ENCODE results near the gene ZNF19.

The ZNF19 gene

DNA sequence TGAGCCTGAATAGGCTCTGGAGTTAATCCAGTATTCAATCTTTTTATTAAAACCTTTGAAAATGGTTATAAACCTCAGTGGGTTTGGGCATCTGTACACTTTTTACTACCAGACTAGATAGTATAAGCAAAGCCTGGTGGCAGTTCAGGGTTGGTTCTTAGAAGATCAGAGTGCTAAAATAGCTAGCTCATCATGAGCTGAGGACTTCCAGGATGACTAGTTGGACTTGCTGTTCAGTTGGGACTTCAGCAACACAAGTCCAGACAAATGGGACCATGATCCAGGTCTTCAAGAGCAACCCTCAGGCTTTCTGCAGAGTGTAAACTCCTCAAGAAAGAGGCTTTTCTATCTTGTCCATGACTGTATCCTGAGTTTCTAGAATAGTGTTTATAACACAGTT is 1.2 kb upstream of the ZNF19 start:
- DNase-seq (ENCODE audit: low read depth in 2 of 2), result no peak

DNA sequence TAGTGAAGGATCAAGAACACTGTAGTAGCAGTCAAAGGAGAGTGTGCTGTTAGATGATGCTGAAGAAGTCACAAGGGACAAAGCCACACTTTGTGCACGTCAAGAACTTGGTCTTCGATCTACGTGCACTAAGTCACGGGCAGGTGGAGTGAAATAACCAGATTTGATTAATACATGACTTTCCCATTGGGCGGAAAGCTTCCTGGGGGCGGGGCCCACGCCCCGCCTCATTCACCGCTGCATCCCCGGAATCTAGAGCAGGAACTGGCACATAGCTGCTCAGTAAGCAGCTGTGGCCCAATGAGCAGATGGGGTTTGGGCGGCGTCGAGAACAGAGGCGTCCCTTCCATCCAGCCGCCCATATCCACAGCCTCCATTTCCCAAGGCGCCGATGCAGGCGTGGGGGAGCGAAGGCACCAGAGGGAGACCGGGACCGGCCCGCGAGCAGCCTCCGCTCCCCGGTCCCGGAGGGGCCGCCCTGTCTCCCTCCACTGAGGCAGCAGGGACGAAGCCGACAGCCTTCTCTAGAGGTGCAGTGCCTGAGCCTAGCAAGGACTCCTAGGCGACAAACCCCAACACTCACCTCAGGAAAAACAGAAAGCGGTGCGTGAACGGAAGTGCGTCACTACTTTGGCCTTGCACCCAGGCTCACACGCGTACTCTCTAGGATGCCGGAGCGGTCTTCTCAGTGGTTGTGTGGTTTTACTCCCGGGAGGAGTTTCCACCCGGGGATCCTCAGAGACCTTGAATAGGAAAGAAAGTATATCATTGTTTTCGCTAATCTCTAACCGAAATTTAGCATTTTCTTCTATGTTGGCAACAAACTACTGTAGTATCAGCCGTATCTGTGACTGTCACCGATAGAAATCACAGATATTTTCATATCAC is 4.9 kb downstream of the ZNF19 start:
- peak; percentile 68 to 73 for DNase-seq (ENCODE audit: low read depth in 2 of 2)

DNA sequence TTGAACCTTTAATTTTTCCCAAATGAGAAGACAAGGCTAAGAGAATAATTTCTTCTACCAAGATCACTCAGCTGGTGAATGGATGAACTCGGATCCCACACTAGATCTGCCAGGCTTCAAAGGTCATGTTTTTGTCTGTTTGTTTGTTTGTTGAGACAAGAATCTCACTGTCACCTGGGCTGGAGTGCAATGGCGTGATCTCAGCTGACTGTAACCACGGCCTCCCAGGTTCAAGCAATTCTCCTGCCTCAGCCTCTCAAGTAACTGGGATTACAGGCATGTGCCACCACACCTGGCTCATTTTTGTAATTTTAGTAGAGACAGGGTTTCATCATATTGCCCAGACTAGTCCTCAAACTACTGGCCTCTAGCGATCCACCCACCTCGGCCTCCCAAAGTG is 6.6 kb downstream of the ZNF19 start:
- no peak for DNase-seq (ENCODE audit: low read depth in 2 of 2)

DNA sequence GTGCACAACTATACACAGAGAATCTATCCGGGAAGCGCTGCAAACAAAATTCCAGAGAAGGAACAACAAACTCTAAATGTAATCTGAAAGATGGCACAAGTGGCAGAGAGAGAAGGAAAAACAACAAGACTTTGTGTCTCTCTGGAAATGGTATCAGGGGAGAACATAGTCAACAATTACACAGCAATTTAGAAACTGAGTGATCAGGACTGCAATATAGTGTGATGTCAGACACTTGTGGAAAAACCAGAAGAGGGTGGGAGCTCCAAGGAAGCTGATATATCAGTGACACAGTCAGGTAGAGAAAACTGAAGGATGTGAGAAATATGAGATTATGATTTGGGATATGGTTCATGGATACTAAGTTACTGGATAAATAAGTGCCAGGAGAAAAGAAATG is 8.2 kb downstream of the ZNF19 start:
- no peak for DNase-seq (ENCODE audit: low read depth in 2 of 2)

DNA sequence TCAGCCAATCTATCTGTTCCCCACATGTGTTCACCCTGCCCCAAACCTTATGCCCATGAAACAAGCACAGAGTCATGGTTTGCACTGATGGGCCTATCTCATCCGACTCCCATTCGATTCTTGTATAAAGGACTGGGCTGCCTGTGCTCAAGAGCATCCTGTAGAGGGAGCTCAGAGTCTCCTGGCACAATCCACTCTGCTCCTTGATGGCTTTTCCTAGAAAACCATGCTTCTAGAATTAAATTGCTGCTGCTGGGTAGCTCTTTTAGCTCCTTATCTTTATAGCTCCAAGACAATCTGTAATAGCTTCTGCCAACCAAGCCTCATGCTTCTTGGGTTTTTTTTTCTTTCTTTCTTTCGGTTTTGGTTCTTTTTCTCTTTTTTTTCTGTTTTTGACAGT is 9.7 kb downstream of the ZNF19 start:
- DNase-seq (ENCODE audit: low read depth in 2 of 2), result no peak

DNA sequence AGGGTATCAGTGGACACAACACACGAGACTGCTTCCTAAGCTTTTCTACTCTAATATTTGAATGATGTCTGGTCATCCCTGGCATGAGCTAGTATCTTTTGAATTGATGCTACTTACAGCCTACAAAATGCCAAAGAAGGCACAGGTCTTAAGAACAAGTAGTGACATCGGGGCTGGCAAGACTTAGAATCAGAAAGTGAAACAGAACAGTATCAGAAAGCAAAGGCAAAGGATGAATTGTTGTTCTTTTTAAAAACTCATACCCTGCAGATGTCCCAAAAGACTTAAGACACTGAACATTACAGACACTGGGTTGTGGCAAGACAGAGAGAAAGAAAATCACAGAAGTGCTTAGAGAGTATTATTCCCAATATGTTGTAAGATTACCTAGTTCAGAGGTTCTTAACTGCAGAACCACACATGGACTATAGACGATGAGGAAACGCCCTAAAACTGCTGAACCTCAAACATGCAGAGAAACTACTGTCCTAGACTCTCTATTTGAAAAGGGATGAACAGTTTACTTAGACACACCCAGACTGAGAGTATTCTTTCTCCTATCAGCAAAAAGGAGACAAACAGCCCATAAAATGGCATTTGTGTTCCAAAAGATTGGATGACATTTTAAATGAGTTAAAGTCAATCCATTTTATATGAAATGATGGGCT is 12.5 kb downstream of the ZNF19 start:
- no peak for DNase-seq (ENCODE audit: low read depth in 2 of 2)

DNA sequence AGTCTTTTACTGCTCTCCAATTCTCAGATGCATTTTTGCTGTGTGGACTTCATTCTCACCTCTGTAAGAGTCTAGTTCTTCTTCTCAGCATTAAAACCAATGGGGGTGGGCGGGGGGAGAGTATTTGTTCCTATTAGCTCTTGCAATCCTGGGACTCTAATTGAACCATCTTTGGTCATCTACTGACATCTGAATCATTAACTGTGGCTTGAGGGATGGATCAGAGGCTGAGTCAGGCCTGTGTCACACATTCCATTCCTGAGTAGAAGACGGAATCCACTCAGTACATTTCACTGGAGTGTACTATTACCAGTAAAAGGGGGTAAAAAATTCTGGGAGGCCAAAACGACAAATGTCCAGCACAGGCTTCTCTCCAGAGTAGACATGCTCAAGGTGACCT is 14.3 kb downstream of the ZNF19 start:
- no peak for DNase-seq (ENCODE audit: low read depth in 2 of 2)

DNA sequence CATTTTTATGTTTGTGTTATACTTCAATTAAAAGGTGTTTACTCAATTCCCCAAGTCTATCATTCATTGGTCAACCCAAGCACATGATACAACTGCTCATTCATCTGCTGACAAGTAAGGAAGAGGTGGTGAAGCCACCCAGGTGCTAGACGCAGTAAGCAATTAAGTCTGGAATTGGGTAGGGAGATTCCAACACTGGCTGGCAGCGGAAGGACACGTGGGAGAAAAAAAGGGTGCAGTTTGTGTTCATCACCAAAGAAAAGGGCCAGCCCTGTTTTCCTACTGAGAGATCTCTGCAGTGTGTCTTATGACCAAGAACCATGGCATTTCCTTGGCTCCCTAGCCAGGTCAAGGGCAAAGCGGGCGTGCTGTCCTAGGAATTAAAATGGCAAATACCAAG is 15.2 kb downstream of the ZNF19 start:
- no peak for DNase-seq (ENCODE audit: low read depth in 2 of 2)

DNA sequence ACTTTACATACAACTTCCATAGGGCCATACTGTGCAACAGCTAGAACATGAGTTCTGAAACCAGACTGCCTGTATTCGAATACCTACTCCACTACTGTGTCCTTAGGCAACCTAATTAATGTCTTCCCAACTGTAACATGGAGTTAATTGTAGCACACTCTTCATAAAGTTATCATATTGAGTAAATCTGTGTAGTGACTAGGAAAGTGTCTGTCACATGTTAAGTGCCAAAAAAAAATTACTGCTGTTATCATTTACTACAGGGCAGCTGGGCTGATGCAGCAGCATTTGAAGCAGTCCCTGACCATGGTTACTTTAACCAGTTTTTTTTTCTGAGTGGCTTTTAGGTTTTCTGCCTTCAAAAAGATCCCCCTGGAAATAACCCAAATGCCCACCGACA is 16.2 kb downstream of the ZNF19 start:
- DNase-seq (ENCODE audit: low read depth in 2 of 2), result no peak

DNA sequence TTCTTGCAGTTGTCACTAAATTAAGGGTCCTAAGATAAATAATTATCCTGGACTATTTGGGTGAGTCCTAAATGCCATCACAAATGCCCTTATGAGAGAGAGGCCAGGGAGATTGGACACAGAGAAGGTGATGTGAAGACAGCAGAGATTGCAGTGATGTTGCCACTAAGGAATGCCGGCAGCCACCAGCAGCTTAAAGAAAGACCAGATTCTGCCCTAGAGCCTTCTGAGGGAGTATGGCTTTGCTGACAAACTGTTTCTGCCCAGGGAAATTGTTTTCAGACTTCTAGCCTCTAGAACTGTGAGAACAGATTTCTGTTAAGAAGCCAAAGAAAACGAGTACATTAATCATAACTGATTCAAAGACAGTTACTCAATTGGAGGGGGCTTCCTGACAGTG is 17.1 kb downstream of the ZNF19 start:
- no peak for DNase-seq (ENCODE audit: low read depth in 2 of 2)

DNA sequence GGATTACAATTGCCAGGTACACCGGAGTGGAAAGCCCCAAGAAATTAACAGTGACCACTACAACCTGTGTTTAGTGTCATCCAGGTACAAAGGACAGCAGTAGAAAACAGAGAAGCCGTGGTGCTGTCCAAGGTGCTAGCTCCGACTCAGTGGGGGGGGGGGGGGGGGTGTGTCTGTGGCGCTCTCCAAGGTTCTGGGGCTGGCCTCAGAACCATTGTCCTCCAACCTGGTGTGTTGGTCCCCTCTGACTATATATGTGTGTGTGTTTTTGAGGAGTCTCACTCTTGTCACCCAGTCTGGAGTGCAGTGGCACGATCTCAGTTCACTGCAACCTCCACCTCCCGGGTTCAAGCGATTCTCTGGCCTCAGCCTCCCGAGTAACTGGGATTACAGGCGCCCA is 21.3 kb downstream of the ZNF19 start:
- DNase-seq (ENCODE audit: low read depth in 2 of 2), result peak in 1 of 2 donors; percentile 18

DNA sequence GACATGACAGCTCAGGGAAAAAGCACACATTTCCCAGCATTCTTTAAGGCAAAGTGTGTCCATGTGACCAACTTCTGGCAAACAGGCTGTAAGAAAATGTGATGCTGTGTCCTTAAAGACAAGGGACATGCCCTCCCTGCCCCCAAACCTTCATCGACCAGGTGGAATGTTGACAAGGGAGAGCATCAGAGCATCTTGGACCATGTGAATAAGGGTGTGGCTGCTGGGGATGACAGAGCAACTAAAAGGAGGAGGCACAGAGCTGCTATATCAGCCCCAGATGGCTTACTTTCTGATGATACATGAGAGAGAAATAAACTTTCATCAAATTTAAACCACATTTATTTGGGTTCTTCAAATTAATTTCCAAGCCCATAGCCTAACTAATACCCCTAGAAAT is 24.9 kb downstream of the ZNF19 start:
- no peak for DNase-seq (ENCODE audit: low read depth in 2 of 2)

DNA sequence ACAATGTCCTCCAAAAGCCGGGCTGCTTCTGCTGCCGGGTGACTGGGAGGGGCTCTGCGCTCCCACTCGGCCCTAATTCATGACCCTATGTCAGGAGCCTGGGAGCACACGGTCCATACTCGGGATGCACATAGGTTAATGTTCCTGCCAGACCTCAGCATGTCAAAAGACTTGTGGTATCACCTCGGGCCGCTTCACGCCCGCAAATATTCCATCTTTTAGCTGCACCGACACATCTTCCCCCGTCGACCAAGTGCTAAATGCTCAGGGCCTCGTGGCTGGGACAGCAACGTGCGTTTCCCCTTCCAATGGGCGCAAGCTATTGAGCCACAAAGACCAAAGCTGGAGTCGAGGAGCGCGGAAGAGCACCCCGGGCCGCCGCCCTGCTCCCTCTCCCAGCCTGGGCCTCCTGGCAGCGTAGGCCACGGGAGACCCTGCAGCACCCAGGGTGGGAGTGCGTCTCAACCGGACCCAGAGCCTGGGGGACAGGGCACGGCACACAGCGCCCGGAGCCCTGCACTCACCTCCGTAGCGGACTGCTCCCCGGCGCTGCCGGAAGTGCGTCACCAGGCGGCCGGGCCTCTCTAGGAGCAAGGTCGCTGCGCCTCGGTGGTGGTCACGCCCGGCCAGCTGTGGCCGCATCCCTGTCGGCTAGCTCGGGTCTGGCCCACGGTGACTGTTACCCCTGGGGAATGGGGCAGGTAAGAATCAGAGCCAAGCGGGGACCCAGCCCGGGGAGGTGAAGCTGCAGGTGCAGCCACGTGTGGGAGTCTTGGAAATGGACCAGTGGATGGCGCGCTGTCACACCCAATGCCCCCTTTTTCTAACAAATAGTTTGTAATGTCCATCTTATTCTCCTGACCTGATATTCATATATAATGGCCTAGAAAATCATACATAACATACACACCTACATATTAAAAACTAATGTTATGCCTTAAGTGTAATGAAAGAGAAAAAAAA is 27.2 kb downstream of the ZNF19 start, which contains the start of gene ZNF23:
TSS of gene ZNF23 (minus strand) at position 562 of the 963 bp plus-strand sequence. CDS start 5,451 bp downstream, outside the sequence.
- peak; percentile 61 to 70 for DNase-seq (ENCODE audit: low read depth in 2 of 2)

DNA sequence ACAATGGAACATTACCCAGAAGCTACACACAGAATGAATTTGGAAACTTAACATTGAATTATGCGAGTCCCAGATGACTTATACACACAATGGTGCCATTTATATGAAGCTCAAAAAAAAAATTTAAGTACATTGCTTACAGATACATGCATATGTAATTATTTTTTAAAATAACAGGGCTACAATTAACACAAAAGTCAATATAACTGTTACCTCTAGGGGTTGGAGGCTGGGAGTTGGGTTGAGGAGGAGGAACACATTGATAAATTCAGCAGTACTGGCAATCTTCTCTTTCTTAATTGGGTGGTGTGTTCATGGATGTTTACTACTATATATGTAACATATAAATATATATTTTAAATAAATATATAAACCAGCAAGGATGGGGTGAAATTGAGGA is 28.2 kb downstream of the ZNF19 start:
- DNase-seq (ENCODE audit: low read depth in 2 of 2), result no peak

DNA sequence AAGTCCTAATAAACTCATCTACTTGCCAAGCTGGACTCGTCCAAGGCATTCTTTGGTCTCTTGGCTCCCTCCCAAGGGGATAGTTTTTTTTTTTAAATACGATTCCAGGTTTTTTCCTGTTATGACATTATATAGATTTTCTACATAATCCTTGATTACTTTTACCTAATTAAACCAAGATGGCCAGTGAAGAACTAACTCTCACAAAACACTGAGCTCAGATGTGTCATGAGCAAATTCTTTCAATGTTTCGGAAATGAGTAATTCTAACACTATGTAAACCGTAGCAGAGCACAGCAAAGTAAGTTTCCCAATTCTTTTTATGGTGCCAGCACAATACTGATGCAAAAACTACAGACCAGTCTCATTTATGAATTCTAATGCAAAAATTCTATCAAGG is 28.9 kb downstream of the ZNF19 start:
- no peak for DNase-seq (ENCODE audit: low read depth in 2 of 2)

DNA sequence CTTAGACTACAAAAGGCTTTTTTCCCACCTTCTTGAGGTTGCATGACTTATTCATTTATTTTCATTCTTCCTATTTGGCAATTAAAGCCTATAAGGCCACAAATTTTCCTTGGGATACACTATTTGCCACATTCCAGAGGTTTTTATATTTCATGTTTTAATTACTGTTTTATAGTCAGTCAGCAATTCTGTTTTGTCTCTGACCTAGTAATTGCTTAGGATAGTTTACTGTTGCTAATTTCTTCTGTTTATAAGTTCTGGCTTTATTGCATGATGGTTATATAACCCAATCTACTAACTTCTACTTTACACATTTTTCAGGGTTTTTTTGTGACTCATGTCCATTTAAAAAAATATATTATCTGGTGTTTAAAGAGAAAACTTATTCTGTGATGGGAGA is 29.6 kb downstream of the ZNF19 start:
- no peak for DNase-seq (ENCODE audit: low read depth in 2 of 2)

DNA sequence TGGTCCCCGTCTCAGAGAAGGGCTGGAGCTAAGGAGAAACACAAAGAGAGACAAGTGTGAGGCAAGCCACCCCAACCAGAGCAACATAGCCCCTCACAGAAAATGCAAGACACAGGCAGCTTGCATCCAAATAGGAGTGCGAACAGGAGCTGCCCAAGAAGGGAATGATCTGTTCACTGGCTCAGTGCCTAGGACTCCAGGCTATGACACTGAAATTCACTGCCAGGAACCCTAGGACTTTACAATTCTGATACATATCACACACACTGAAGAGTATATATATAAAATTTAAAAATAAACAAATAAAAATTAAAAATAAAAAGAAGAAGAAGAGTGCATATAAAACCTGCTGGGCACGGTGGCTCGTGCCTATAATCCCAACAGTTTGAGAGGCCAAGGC is 32.3 kb downstream of the ZNF19 start:
- DNase-seq (ENCODE audit: low read depth in 2 of 2), result no peak

DNA sequence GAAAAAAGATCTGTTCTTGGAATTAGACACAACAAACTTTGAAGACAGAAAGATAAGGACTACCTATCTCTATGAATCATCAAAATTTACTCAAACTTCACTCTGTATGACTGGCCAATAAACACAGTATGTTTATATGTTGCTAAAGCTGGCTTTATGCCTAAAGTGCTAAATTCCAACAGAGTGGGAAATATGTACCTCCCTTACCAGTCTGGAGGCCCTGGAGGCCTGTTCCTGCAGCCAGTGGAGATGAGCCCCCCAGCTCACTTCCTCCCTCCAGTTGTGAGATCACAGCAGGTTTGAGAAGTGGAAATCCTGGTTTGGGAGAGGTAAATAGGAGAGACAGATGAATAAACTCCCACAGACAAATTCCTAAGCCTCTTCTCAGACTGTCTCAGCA is 36.1 kb downstream of the ZNF19 start:
- DNase-seq (ENCODE audit: low read depth in 2 of 2), result no peak

DNA sequence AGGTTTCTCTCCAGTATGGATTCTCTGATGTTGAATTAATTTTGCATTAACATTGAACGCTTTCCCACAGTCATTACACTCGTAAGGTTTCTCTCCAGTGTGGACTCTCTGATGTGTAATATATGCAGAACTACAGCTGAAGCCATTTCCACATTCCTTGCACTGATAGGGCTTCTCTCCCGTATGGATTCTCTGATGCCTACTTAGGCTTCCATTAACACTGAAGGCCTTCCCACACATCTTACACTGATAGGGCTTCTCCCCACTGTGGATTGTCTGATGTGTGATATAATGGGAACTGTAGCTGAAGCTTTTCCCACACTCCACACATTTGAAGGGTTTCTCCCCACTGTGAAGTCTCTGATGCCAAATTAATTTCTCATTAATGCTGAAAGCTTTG is 40.1 kb downstream of the ZNF19 start:
- no peak for DNase-seq (ENCODE audit: low read depth in 2 of 2)

DNA sequence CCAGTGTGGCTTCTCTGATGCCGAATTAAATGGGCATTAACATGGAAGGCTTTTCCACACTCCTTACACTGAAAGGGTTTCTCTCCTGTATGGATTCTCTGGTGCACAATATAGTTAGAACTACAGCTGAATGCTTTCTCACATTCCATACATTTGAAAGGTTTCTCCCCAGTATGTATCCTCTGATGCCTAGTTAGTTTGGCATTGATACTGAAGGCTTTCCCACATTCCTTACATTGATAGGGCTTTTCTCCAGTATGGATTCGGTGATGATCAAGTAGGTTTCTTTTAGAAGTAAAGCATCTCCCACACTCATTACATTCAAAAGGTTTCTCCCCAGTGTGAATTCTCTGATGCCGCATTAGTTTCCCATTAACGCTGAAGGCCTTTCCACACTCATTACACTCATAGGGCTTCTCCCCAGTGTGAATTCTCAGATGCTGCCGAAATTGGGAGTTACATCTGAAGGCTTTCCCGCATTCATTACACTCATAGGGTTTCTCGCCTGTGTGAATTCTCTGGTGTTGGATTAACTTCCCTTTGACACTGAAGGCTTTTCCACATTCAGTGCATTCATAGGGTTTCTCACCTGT is 40.8 kb downstream of the ZNF19 start:
- no peak for DNase-seq (ENCODE audit: low read depth in 2 of 2)

DNA sequence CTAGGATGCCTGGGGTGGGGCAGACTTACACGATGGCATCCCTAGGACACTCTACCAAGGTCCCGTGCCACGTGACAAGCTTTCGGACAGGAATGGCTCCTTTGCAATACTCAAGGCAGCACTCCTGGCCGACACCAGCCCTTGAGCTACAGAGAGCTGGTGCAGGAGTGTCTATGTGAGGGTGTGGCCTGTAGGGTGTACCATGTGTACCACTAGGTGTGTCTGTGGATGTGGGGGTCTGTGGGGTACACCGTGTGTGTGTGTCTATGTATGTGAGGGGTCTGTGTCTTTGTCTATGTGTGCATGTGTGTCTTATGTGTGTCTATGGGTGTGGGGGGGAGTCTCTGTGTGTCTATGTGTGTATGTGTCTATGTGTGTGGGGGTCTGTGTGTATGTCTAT is 45.4 kb downstream of the ZNF19 start:
- DNase-seq (ENCODE audit: low read depth in 2 of 2), result no peak

DNA sequence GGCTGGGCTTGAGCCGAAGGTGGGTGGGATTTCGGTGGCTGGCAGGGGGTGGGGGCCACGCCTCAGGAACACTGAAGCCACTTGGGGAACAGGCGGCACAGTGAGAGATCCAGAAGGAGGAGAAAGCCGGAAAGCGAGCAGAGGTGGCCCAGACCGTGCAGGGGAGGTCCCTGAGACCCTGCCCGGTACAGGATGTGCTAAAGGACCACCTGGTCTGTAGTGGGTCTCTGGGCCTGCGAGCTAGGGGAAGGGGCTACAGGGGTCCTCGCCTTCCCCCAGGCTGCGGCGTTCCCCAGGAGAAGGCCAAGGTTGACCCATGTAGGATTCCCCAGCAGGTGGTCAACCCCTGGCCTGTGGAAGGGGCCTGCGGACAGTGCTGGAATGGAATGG is 47.1 kb downstream of the ZNF19 start, which contains the start of gene TLE7:
TSS of gene TLE7 (minus strand) at position 4 of the 390 bp plus-strand sequence. CDS start 8,730 bp downstream, outside the sequence.
- DNase-seq (ENCODE audit: low read depth in 2 of 2), result no peak

All from stimulated activated CD4-positive, alpha-beta T cell treated with anti-CD3 and anti-CD28 coated beads, Interleukin-15, amount 100 ng/mL, for 48 hours (primary cell).